GM23338 (cell line): ENCODE data around the gene NAE1. TPM values are rescaled to one million over a fixed set of nuclear protein-coding genes. Genes with fewer than 3 reads are reported as not detected.

Experiments used
- EZH2phosphoT487 ChIP-seq: fragments of 200-600 bp; sonication (generic); IDR thresholded peaks from one replicate; pipeline ENCODE4 v1.8.1; 2018; ENCODE audit warnings: antibody characterized with exemption; ENCODE audit not compliant: unreplicated experiment
- JUNB ChIP-seq: IDR thresholded peaks from one replicate; pipeline ENCODE4 v1.6.1; 2016; ENCODE audit warnings: antibody characterized with exemption; ENCODE audit not compliant: unreplicated experiment
- POLR2AphosphoS5 ChIP-seq: IDR thresholded peaks from 2 replicates; pipeline ENCODE4 v1.6.1; 2016; ENCODE audit warnings: antibody characterized with exemption, low read depth
- ZNF114 ChIP-seq: fragments of 250-450 bp; sonication (Bioruptor Pico); IDR thresholded peaks from 2 replicates; pipeline ENCODE4 v1.5.0; 2020; ENCODE audit warnings: mild to moderate bottlenecking, moderate library complexity
- polyA plus RNA-seq: library from polyadenylated mRNA; unstranded; fragments of >200 nt; fragmentation: Nextera tagmentation; extraction: Ambion mirVana; gene quantifications from 2 replicates; pipeline ENCODE4 v1.2.1, GENCODE V29; 2016
- total RNA-seq: library from RNA; depleted of rRNA; stranded (reverse); fragments of >200 nt; shearing (Covaris generic); gene quantifications from 2 replicates; pipeline ENCODE4 v1.2.3, GENCODE V29; 2014
- TF ChIP-seq, protein P1 (sequence below): fragments of 250-450 bp; sonication (Bioruptor Pico); IDR thresholded peaks from 2 replicates; pipeline ENCODE4 v1.5.0; 2020; ENCODE audit warnings: mild to moderate bottlenecking, moderate library complexity
- TF ChIP-seq, protein P2 (sequence below): IDR thresholded peaks from 2 replicates; pipeline ENCODE4 v1.6.1; 2016; ENCODE audit warnings: antibody characterized with exemption
- TF ChIP-seq, protein P3 (sequence below): IDR thresholded peaks from one replicate; pipeline ENCODE4 v1.6.1; 2018; ENCODE audit warnings: antibody characterized with exemption; ENCODE audit not compliant: unreplicated experiment

The NAE1 gene
- total and polyA plus RNA-seq, 2 experiments from 2014 or later, result 139 to 209 TPM

GRCh38 chr16:66858740-66859396 lies 28.1 kb upstream of the NAE1 start (continued):
- TF ChIP-seq, protein P1, sequence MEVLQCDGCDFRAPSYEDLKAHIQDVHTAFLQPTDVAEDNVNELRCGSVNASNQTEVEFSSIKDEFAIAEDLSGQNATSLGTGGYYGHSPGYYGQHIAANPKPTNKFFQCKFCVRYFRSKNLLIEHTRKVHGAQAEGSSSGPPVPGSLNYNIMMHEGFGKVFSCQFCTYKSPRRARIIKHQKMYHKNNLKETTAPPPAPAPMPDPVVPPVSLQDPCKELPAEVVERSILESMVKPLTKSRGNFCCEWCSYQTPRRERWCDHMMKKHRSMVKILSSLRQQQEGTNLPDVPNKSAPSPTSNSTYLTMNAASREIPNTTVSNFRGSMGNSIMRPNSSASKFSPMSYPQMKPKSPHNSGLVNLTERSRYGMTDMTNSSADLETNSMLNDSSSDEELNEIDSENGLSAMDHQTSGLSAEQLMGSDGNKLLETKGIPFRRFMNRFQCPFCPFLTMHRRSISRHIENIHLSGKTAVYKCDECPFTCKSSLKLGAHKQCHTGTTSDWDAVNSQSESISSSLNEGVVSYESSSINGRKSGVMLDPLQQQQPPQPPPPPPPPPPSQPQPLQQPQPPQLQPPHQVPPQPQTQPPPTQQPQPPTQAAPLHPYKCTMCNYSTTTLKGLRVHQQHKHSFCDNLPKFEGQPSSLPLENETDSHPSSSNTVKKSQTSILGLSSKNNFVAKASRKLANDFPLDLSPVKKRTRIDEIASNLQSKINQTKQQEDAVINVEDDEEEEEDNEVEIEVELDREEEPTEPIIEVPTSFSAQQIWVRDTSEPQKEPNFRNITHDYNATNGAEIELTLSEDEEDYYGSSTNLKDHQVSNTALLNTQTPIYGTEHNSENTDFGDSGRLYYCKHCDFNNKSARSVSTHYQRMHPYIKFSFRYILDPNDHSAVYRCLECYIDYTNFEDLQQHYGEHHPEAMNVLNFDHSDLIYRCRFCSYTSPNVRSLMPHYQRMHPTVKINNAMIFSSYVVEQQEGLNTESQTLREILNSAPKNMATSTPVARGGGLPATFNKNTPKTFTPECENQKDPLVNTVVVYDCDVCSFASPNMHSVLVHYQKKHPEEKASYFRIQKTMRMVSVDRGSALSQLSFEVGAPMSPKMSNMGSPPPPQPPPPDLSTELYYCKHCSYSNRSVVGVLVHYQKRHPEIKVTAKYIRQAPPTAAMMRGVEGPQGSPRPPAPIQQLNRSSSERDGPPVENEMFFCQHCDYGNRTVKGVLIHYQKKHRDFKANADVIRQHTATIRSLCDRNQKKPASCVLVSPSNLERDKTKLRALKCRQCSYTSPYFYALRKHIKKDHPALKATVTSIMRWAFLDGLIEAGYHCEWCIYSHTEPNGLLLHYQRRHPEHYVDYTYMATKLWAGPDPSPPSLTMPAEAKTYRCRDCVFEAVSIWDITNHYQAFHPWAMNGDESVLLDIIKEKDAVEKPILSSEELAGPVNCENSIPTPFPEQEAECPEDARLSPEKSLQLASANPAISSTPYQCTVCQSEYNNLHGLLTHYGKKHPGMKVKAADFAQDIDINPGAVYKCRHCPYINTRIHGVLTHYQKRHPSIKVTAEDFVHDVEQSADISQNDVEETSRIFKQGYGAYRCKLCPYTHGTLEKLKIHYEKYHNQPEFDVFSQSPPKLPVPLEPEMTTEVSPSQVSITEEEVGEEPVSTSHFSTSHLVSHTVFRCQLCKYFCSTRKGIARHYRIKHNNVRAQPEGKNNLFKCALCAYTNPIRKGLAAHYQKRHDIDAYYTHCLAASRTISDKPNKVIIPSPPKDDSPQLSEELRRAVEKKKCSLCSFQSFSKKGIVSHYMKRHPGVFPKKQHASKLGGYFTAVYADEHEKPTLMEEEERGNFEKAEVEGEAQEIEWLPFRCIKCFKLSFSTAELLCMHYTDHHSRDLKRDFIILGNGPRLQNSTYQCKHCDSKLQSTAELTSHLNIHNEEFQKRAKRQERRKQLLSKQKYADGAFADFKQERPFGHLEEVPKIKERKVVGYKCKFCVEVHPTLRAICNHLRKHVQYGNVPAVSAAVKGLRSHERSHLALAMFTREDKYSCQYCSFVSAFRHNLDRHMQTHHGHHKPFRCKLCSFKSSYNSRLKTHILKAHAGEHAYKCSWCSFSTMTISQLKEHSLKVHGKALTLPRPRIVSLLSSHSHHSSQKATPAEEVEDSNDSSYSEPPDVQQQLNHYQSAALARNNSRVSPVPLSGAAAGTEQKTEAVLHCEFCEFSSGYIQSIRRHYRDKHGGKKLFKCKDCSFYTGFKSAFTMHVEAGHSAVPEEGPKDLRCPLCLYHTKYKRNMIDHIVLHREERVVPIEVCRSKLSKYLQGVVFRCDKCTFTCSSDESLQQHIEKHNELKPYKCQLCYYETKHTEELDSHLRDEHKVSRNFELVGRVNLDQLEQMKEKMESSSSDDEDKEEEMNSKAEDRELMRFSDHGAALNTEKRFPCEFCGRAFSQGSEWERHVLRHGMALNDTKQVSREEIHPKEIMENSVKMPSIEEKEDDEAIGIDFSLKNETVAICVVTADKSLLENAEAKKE (CRISPR knock-in tag), result no peak
- no peak for TF ChIP-seq ZNF114
- TF ChIP-seq, protein P2, sequence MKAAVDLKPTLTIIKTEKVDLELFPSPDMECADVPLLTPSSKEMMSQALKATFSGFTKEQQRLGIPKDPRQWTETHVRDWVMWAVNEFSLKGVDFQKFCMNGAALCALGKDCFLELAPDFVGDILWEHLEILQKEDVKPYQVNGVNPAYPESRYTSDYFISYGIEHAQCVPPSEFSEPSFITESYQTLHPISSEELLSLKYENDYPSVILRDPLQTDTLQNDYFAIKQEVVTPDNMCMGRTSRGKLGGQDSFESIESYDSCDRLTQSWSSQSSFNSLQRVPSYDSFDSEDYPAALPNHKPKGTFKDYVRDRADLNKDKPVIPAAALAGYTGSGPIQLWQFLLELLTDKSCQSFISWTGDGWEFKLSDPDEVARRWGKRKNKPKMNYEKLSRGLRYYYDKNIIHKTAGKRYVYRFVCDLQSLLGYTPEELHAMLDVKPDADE, result no peak
- no peak for TF ChIP-seq JUNB
- TF ChIP-seq EZH2phosphoT487, result no peak
- TF ChIP-seq, protein P3, sequence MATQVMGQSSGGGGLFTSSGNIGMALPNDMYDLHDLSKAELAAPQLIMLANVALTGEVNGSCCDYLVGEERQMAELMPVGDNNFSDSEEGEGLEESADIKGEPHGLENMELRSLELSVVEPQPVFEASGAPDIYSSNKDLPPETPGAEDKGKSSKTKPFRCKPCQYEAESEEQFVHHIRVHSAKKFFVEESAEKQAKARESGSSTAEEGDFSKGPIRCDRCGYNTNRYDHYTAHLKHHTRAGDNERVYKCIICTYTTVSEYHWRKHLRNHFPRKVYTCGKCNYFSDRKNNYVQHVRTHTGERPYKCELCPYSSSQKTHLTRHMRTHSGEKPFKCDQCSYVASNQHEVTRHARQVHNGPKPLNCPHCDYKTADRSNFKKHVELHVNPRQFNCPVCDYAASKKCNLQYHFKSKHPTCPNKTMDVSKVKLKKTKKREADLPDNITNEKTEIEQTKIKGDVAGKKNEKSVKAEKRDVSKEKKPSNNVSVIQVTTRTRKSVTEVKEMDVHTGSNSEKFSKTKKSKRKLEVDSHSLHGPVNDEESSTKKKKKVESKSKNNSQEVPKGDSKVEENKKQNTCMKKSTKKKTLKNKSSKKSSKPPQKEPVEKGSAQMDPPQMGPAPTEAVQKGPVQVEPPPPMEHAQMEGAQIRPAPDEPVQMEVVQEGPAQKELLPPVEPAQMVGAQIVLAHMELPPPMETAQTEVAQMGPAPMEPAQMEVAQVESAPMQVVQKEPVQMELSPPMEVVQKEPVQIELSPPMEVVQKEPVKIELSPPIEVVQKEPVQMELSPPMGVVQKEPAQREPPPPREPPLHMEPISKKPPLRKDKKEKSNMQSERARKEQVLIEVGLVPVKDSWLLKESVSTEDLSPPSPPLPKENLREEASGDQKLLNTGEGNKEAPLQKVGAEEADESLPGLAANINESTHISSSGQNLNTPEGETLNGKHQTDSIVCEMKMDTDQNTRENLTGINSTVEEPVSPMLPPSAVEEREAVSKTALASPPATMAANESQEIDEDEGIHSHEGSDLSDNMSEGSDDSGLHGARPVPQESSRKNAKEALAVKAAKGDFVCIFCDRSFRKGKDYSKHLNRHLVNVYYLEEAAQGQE, result no peak
- TF ChIP-seq POLR2AphosphoS5, result no peak
